AG09319 (cell line): Measurements from ENCODE around the gene PCSK6.

ENCODE experiments used
- DNase-seq: peaks from one replicate; pipeline ENCODE4 v3.0.0-alpha.2; 2010; ENCODE audit warnings: low read depth; ENCODE audit errors: extremely low read depth
- CTCF ChIP-seq: IDR thresholded peaks from 2 replicates; pipeline ENCODE4 v1.5.1; 2011; ENCODE audit warnings: low read depth, mild to moderate bottlenecking, inconsistent platforms, low read length, moderate library complexity

PCSK6 gene

GRCh38 chr15:101528917-101529299 lies 39.4 kb upstream of the PCSK6 start:
- no peak for TF ChIP-seq CTCF
- no peak for DNase-seq

GRCh38 chr15:101528108-101528916 lies 38.8 kb upstream of the PCSK6 start:
- TF ChIP-seq CTCF = no peak
- DNase-seq = no peak

GRCh38 chr15:101526890-101527289 lies 37.4 kb upstream of the PCSK6 start:
- no peak for DNase-seq

GRCh38 chr15:101526442-101526841 lies 36.9 kb upstream of the PCSK6 start:
- TF ChIP-seq CTCF = no peak
- DNase-seq = no peak

More at GRCh38 chr15:101526890-101527289, 37.4 kb upstream of the PCSK6 start:
- TF ChIP-seq CTCF = no peak

- no peak for TF ChIP-seq CTCF
These were observed 36.5 kb upstream of the PCSK6 start for GRCh38 chr15:101526021-101526420.

GRCh38 chr15:101525087-101525669 lies 35.7 kb upstream of the PCSK6 start:
- no peak for DNase-seq
- TF ChIP-seq CTCF = no peak

More at GRCh38 chr15:101526021-101526420, 36.5 kb upstream of the PCSK6 start:
- no peak for DNase-seq

GRCh38 chr15:101523560-101523940 lies 34.0 kb upstream of the PCSK6 start:
- DNase-seq = no peak
- no peak for TF ChIP-seq CTCF
